HTERT RPE-1 (cell line): ENCODE data around the gene R3HDM2.

Source experiments
- in situ Hi-C: fragments of 300-500 bp; cut with MboI; formaldehyde crosslinking; loops from 4 replicates; pipeline ENCODE4 v1.14.3; 2020; ENCODE audit warnings: low sequenced_read_pairs

R3HDM2 gene

GRCh38 chr12:57233357-57234232, 197.2 kb downstream of the R3HDM2 start:
- in situ Hi-C loops: no loop called here

- in situ Hi-C loops: no loop called here
Measured at GRCh38 chr12:57232156-57232756, 198.6 kb downstream of the R3HDM2 start.

GRCh38 chr12:57231276-57232021, 199.4 kb downstream of the R3HDM2 start:
- in situ Hi-C loops: no loop called here

- in situ Hi-C loops: no loop called here
Measured at GRCh38 chr12:57230381-57231155, 200.3 kb downstream of the R3HDM2 start.

GRCh38 chr12:57229634-57230380, 201.0 kb downstream of the R3HDM2 start, which contains the start of gene SHMT2:
SHMT2 (plus strand) TSS chr12:57229711; CDS start chr12:57229779, 68 bp downstream.
- in situ Hi-C loops: no loop called here

- in situ Hi-C loops: no loop called here
Measured at GRCh38 chr12:57229046-57229633, 201.7 kb downstream of the R3HDM2 start.

- in situ Hi-C loops: no loop called here
Measured at GRCh38 chr12:57227315-57228115, 203.3 kb downstream of the R3HDM2 start.

GRCh38 chr12:57226588-57227314, 204.1 kb downstream of the R3HDM2 start:
- in situ Hi-C loops: no loop called here

GRCh38 chr12:57225680-57226210, 205.1 kb downstream of the R3HDM2 start:
- in situ Hi-C loops: no loop called here

- in situ Hi-C loops: no loop called here
Measured at GRCh38 chr12:57224973-57225679, 205.7 kb downstream of the R3HDM2 start.

- in situ Hi-C loops: no loop called here
Measured at GRCh38 chr12:57224278-57224972, 206.4 kb downstream of the R3HDM2 start.

GRCh38 chr12:57223191-57224165, 207.4 kb downstream of the R3HDM2 start:
- in situ Hi-C loops: no loop called here

- in situ Hi-C loops: no loop called here
Measured at GRCh38 chr12:57222286-57223190, 208.3 kb downstream of the R3HDM2 start.

- in situ Hi-C loops: no loop called here
Measured at GRCh38 chr12:57221169-57221917, 209.5 kb downstream of the R3HDM2 start.
